GM19468 (cell line): ENCODE data around the gene NCOA3.

ENCODE experiments used
- ATAC-seq: cut with Tn5 transposase; IDR thresholded peaks from one replicate; pipeline ENCODE4 v1.9.1; 2021; ENCODE audit warnings: mild to moderate bottlenecking, moderate library complexity, moderate number of reproducible peaks; ENCODE audit not compliant: unreplicated experiment; ENCODE audit errors: extremely low read depth

Gene NCOA3

DNA sequence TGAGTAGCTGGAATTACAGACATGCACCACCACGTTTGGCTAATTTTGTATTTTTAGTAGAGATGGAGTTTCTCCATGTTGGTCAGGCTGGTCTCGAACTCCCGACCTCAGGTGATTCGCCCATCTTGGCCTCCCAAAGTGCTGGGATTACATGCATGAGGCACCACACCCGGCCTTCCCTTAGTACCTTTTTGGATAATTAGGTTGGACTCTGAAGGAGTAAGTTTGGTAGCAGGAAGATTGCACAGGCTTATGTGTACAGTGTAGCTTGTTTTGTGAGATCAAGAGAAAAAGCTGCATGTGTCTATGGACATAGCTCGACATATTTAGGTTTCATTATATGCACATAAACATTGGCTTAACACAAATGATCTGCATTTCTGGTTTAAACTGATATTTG lies 116.8 kb downstream of the NCOA3 start:
- no peak for ATAC-seq

DNA sequence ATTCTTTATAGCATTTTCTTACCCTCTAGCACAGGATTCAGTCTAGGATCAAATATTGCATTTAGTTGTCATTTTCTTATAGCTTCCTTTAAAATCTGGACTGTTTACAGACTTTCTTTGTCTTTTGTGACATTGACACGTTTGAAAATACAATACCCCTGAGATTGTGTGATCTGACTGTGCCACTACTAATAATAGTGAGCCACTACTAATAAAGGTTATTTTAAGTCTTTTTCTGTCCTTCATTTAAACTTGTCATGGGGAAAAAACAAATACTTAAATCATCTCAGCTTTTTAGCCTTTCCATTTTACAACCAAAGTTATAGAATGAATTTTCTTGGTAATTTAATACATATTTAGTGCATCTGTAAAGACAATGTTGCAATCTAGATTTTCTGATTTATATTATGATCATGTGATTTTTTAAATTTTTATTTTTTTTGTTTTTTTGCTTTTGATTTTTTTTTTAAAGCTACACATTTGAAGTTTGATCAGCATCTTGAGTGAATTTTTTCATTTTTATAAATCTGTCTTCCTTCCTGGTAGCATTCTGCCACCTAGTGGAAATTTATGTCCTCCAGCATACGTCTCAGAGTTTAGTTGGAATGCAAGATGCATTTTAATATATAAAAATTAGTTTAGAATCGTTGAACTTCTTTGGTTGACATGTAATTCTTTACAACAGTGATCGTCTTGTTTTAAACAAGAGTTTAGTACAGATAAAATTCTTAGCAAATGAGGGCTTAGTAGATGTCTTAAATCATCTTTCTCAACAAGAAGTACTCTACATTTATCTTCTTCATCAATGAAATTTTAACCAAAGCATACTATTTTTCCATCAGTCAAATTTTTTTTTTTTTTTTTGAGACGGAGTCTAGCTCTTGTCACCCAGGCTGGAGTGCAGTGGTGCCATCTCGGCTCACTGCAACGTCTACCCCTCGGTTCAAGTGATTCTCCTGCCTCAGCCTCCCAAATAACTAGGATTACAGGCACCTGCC lies 119.4 kb downstream of the NCOA3 start:
- ATAC-seq, result no peak

DNA sequence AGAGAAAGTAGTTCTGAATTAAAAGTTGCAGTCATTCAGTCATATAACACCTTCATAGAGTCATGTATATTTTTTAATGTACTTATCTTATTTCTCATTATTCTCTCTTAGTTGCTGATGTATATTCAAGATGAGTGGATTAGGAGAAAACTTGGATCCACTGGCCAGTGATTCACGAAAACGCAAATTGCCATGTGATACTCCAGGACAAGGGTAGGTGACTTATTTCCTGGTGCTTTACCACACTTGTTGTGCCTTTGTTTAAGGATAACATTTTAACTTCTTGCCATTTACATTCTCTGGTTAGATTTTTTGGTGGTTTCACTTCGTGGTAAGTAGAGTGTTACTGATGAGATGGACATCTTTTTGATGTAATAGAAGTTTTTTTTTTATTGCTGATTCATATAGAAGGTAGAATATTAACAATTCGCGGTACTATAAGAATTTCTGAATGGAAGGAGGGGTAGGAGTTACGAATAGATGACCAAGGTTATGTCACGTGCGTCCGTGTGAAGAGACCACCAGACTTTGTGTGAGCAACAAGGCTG lies 120.5 kb downstream of the NCOA3 start:
- no peak for ATAC-seq

DNA sequence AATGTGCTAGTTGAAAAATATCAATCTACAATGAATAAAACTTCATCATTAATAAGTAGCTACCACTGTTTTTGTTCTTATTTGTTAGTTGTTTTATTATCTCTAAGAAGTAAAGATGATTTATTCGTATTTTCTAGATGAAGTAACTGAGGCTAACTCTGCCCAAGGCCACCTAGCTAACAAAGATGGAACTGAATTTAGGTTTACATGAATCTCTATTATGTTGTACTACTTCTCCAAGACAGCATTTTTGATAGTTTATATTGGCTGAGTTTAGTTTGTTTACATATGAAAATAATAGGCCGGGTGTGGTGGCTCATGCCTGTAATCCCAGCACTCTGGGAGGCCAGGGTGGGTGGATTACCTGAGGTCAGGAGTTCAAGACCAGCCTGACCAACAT lies 121.5 kb downstream of the NCOA3 start:
- ATAC-seq, result no peak

DNA sequence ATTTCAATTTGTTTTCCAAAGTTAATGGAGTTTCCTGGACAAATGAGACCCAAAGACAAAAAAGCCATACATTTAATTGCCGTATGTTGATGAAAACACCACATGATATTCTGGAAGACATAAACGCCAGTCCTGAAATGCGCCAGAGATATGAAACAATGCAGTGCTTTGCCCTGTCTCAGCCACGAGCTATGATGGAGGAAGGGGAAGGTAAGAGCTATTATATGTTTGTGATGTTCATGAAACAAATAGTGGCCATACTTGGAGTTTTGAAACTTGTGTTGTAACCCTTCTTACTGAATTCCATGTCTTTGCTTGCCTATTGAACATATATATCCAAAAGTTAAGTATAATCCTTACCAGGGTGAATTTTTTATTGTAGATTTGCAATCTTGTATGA lies 125.9 kb downstream of the NCOA3 start:
- no peak for ATAC-seq

DNA sequence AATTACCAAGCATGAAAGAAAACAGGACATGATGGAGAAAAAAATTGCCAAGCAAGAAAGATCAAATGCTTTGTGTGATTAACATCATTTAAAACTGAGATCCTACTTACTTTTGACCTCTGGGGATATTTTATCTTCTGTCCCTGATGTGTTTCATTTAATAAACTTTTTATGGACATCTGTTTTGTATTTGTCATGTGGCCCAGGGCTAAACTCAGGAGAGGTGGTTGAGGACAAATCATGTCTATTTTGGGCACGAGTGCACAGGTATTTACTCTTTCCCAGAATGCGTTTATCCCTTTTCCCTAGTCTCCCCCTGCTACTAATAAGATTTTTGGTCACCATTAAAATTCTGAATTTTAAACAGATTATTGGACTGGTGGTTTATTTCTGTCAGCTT lies 128.2 kb downstream of the NCOA3 start:
- no peak for ATAC-seq

DNA sequence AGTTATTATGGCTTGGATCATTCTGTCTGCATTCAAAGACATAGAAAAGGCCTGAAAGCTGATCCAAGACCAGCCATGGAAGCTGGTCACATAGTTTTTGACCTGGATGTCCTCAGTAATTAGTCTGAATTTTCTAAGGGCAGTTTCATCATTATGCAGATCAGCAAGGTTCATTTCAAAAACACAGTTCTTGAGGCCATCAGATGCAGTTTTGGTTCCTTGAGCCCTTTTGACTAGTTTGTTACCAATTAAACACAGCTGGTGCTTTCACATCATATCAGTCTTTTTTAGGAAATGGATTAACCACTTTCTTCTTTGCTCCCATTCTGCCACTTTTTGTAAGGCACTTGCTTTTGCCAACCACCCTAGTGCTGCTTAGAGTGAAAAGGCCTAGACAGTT lies 129.4 kb downstream of the NCOA3 start:
- ATAC-seq, result no peak

DNA sequence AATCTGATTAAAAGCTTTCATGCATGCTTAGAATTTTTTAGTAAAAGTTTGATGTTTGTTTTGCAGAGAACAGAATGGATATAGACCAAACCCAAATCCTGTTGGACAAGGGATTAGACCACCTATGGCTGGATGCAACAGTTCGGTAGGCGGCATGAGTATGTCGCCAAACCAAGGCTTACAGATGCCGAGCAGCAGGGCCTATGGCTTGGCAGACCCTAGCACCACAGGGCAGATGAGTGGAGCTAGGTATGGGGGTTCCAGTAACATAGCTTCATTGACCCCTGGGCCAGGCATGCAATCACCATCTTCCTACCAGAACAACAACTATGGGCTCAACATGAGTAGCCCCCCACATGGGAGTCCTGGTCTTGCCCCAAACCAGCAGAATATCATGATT lies 133.6 kb downstream of the NCOA3 start:
- no peak for ATAC-seq

DNA sequence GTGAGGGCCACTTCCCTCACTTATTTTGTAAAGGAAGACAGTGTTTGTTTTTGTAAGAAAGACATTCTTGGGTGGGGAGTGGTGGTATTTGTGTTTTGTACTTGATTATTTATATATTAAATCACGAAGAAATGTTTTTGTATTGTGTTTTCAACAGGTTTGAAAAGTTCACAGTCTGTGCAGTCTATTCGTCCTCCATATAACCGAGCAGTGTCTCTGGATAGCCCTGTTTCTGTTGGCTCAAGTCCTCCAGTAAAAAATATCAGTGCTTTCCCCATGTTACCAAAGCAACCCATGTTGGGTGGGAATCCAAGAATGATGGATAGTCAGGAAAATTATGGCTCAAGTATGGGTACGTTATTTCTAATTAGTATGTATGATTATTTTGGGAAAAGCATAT lies 137.2 kb downstream of the NCOA3 start:
- ATAC-seq, result no peak

DNA sequence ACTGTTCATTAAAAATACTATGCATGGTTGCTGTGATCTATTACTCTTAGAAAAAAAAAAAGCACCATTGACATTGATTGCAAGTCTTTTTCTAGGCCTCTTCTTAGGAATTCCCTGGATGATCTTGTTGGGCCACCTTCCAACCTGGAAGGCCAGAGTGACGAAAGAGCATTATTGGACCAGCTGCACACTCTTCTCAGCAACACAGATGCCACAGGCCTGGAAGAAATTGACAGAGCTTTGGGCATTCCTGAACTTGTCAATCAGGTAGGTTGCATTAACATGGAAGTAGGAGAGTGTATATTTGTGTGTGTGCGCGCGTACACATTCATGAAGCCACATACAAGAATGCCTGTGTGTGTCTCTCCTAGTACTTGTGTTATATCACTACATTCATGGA lies 140.4 kb downstream of the NCOA3 start:
- no peak for ATAC-seq

DNA sequence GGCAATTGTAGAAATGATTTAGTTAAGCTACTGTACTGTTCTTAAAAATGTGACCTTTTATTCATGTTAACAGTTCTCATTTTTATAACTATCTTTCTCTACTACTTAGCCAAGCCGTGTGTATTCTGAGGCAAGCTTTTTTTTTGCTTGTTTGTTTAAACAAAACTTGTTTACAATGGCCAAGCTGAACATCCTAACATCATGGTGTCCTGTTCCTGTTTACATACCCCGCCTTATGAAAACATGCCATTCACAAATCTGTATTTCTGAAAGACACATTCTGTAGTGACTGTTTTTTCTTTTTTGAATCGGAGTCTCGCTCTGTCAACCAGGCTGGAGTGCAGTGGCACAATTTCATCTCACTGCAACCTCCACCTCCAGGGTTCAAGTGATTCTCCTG lies 140.9 kb downstream of the NCOA3 start:
- ATAC-seq, result no peak

DNA sequence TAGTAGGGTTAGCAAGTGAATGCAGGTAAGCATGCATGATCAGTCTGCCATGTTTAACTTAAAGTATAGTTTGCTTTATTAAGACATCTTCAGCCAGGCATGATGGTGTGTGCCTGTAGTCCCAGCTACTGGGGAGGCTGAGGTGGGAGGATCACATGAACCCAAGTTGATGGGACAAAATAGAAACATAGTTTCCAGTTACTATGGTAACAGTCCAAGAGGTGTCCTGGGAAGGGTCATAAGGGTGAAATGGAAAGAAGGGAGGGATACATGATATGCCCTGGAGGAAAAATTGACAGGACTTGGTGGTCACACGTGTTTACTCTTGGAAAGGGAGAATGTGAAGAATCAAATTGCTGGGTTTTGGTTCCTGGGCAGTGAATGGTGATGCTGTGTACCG lies 143.9 kb downstream of the NCOA3 start:
- no peak for ATAC-seq

DNA sequence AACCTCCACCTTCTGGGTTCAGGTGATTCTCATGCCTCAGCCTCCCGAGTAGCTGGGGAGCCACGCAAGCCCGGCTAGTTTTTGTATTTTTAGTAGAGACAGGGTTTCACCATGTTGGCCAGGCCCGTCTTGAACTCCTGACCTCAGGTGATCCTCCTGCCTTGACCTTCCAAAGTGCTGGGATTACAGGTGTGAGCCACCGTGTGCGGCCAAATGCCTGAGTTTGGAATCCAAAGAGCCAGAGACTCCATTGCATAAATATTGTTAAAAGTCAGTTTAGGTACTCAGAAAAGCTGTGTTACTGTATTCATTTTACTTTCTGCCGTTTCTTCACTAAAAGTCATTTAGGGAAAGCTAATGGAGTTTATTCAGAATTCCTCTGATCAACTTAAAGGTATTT lies 146.3 kb downstream of the NCOA3 start:
- no peak for ATAC-seq

DNA sequence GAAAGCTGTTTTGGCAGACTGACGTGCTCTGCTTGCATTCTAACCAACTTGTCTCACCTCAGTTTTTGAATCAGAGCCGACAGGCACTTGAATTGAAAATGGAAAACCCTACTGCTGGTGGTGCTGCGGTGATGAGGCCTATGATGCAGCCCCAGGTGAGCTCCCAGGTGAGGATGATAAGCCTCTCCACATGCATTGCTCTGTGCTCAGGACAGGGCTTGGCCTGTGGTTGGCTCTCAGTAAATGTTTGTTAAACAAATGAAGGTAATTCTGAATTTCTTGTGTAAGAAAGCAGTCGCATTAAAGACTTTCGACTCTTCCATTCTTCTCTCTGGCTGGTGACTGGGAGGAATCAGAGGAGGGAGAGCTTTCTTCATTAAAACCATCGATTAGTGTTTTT lies 147.3 kb downstream of the NCOA3 start:
- no peak for ATAC-seq

DNA sequence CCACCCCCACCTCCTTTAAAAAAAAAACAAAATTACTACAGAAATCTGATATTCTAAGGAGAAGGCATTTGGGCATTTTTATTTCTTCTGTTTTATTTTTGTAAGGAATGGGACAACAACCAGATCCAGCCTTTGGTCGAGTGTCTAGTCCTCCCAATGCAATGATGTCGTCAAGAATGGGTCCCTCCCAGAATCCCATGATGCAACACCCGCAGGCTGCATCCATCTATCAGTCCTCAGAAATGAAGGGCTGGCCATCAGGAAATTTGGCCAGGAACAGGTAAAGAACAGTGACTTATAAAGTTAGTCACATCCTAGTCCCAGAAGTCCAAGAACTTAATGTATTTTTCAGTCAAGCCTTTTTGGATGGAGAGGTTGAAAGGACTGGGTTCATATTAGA lies 150.6 kb downstream of the NCOA3 start:
- ATAC-seq, result no peak

DNA sequence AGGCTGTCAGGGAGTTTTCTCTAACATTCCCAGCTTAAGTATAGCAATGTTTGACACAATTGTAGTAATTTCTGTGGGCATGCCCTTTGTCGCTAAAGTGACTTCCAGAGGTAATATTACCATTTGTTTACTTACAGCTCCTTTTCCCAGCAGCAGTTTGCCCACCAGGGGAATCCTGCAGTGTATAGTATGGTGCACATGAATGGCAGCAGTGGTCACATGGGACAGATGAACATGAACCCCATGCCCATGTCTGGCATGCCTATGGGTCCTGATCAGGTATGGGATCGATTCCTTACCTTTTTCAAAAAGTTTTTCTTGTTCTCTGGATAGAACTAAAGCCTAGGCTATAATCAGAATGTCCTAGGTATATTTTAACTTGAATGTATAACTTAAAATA lies 151.1 kb downstream of the NCOA3 start:
- no peak for ATAC-seq

DNA sequence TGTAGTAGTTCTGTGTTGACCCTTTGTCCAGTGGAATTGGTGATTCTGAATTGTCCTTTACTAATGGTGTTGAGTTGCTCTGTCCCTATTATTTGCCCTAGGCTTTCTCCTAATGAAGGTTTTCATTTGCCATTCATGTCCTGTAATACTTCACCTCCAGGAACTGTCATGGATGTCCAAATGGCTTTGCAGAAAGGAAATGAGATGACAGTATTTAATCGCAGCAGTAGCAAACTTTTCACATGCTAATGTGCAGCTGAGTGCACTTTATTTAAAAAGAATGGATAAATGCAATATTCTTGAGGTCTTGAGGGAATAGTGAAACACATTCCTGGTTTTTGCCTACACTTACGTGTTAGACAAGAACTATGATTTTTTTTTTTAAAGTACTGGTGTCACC lies 152.2 kb downstream of the NCOA3 start:
- ATAC-seq, result no peak

DNA sequence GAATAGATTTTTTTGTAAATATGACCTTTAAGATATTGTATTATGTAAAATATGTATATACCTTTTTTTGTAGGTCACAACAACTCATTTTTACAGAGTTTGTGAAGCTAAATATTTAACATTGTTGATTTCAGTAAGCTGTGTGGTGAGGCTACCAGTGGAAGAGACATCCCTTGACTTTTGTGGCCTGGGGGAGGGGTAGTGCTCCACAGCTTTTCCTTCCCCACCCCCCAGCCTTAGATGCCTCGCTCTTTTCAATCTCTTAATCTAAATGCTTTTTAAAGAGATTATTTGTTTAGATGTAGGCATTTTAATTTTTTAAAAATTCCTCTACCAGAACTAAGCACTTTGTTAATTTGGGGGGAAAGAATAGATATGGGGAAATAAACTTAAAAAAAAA lies 152.7 kb downstream of the NCOA3 start:
- ATAC-seq, result no peak

DNA sequence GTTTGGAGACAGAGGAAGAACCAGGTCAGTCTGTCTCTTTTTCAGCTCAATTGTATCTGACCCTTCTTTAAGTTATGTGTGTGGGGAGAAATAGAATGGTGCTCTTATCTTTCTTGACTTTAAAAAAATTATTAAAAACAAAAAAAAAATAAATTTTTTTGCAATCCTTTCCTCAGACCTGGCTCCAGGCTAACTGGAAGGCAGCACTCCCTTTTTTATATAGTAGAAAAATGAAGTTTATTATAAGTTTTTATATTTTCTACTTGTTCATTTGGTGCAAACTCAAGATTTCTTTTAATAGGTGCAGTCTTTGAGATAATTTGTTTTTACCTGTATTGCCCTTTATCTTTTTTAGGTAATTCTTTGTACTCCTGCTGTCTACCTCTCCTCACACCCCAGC lies 153.9 kb downstream of the NCOA3 start:
- ATAC-seq, result no peak

DNA sequence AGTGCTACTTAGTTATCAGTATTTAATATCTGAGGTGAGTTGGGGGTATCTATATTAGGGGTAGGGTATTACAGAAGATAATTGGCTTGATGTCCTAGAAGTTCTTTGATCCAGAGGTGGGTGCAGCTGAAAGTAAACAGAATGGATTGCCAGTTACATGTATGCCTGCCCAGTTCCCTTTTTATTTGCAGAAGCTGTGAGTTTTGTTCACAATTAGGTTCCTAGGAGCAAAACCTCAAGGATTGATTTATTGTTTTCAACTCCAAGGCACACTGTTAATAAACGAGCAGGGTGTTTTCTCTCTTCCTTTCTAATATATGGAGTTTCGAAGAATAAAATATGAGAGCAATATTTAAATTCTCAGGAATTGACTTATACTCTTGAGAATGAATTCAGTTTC lies 154.6 kb downstream of the NCOA3 start:
- no peak for ATAC-seq

DNA sequence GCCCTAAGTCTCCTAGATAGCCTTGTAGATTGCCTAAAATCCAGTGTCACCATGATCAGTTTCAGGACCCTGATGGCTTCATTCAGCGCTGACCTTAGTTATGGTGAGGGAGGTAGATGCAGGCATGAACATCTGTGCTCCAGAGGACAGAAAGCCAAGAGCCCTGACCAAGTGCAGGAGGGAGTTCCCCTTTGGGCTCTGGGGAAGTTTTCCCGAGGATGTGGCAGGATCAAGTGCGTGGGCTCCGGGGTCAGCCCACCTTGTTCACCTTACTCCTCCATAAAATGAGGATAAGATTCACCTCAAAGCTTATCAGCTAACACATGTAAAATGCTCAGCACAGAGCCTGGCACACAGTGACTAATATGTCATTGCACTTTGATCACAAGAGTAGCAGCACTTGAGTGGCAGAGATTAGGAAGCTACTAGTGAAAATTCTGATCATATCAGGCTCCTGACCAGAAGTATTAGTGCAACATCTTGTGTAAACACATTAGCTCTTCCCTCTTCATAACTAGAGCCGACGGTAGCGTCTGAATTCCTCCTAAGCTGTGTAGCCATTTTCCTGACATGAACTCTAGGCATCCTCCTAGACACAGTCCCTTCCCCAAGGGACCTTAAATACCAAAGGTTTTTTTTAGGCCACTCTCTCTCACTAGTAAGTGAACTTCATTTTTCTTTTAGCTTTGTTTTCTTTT lies 158.4 kb downstream of the NCOA3 start:
- ATAC-seq, result no peak

DNA sequence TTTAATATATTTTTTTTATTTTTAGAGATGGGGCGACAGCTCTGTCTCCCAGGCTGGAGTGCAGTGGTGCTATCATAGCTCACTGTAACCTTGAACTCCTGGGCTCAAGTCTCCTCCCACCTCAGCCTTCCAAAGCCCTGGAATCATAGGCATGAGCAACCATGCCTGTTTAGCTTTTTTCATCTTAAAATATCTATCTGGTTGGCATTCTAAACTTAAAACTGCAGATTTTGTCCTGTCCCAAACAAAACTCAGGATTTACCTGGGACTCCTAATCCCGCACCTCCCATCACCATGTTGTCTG lies 158.9 kb downstream of the NCOA3 start:
- ATAC-seq, result no peak
